Measurements from ENCODE around the gene ABHD17C. TPM values are rescaled to one million over a fixed set of nuclear protein-coding genes. Genes with fewer than 3 reads are reported as not detected.

The ABHD17C gene
- total and polyA plus RNA-seq, 2 donors (not counting 3 experiments of a cell fraction or from before 2014, with no cell fraction given): 5.9 to 10.9 TPM

DNA sequence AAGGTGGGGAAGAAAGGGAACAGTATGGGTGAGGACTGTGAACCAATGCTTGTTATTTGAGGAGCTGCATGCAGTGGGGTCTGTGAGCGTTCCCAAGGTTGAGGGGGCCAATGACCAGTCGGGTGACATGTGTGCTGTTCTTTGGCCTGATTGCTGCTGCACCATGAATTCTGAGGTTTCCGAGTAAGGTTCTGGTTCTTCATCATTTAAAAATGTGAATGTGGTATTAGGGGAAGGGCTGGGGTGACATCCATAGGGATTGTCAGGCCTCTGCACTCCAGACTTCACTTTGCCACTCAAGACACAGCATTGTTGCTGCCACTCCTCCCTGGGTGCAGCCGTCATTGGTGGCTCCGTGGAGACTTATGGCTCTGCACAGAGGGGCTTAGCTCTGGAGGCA lies 32.5 kb downstream of the ABHD17C start:
- no peaks in the 10 kb centered on the region for H3K9me1 ChIP-seq (replicated peaks; ENCODE audit: control insufficient read depth, extremely low read depth, insufficient read depth, low read length)
- H2AFZ ChIP-seq (ENCODE audit: low read depth, low read length): no peak overlapping the region
- H3K36me3 ChIP-seq (ENCODE audit: control insufficient read depth in 2 of 2, extremely low read depth in 1 of 2, insufficient read depth in 2 of 2, low read length in 2 of 2): no peaks in the 10 kb centered on the region
- no peaks in the 10 kb centered on the region for H3K27me3 ChIP-seq (ENCODE audit: control insufficient read depth in 2 of 2, insufficient read depth in 2 of 2, low read length in 2 of 2)
- H3K27ac ChIP-seq (ENCODE audit: insufficient read depth, low read depth, low read length): no peak overlapping the region
- DNase-seq (ENCODE audit: low read depth, low spot score) (no peak), FAIRE-seq (no peak)
- BruUV-seq (replicated peaks): no TSS peak
- POLR2A ChIA-PET: no interaction called here
- no peak overlapping the region for H3K9ac ChIP-seq (replicated peaks; ENCODE audit: extremely low read depth, insufficient read depth, low read length)
- H3K4me3 ChIP-seq (replicated peaks in 1 of 3; ENCODE audit: insufficient read depth in 1 of 3, low read depth in 1 of 3, low read length in 3 of 3): no peak overlapping the region
- H3K79me2 ChIP-seq (ENCODE audit: control insufficient read depth, insufficient read depth, low read length): peaks cover 26% of the 10 kb centered on the region
- dilution Hi-C loops (cut with MboI; ENCODE audit: extremely low pct_ligation_motif_present, low sequenced_read_pairs) (no loop called here), intact Hi-C loops (cut with micrococcal nuclease) (no loop called here)
- TF ChIP-seq GATA2 (IDR thresholded peaks at IDR 0.05; ENCODE audit: insufficient read depth, insufficient read length, low read depth, low read length): no peak
- no peak for TF ChIP-seq POLR2A (IDR thresholded peaks at IDR 0.05; ENCODE audit: low read depth, low read length)
- TF ChIP-seq, protein P1, sequence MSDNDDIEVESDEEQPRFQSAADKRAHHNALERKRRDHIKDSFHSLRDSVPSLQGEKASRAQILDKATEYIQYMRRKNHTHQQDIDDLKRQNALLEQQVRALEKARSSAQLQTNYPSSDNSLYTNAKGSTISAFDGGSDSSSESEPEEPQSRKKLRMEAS (IDR thresholded peaks at IDR 0.05; ENCODE audit: insufficient read depth, insufficient read length): no peak
- TF ChIP-seq JUN (IDR thresholded peaks at IDR 0.05; ENCODE audit: borderline replicate concordance, insufficient read depth, insufficient read length, low read depth): no peak
- no peak for TF ChIP-seq POLR2AphosphoS5 (IDR thresholded peaks at IDR 0.05; ENCODE audit: insufficient read depth, low read depth, low read length)
- no peak for TF ChIP-seq EZH2 (IDR thresholded peaks at IDR 0.05; ENCODE audit: borderline replicate concordance, low read depth, low read length, severe bottlenecking)
- no peak for TF ChIP-seq FOS (IDR thresholded peaks at IDR 0.05; ENCODE audit: borderline replicate concordance, insufficient read depth, low read length)
- TF ChIP-seq, protein P2, sequence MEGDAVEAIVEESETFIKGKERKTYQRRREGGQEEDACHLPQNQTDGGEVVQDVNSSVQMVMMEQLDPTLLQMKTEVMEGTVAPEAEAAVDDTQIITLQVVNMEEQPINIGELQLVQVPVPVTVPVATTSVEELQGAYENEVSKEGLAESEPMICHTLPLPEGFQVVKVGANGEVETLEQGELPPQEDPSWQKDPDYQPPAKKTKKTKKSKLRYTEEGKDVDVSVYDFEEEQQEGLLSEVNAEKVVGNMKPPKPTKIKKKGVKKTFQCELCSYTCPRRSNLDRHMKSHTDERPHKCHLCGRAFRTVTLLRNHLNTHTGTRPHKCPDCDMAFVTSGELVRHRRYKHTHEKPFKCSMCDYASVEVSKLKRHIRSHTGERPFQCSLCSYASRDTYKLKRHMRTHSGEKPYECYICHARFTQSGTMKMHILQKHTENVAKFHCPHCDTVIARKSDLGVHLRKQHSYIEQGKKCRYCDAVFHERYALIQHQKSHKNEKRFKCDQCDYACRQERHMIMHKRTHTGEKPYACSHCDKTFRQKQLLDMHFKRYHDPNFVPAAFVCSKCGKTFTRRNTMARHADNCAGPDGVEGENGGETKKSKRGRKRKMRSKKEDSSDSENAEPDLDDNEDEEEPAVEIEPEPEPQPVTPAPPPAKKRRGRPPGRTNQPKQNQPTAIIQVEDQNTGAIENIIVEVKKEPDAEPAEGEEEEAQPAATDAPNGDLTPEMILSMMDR (IDR thresholded peaks at IDR 0.05; ENCODE audit: extremely low read depth in 1 of 2, insufficient read depth in 1 of 2, low read depth in 1 of 2, low read length in 2 of 2): no peak
- no peak for TF ChIP-seq MYC (IDR thresholded peaks at IDR 0.05; ENCODE audit: low read depth, low read length)
- no peaks in the 10 kb centered on the region for H4K20me1 ChIP-seq (replicated peaks; ENCODE audit: control insufficient read depth, extremely low read depth, insufficient read depth, low read length)
- H3K4me2 ChIP-seq (ENCODE audit: insufficient read depth, low read length): no peak overlapping the region
- CTCF ChIA-PET: interaction anchor here (0.6 kb wide), 1 partner anchor 11 kb away, joined by 3 read pairs; no protein-coding TSS in a partner anchor
- H3K4me1 ChIP-seq (ENCODE audit: control insufficient read depth, extremely low read depth, insufficient read depth, low read length): no peaks in the 10 kb centered on the region
- H3K9me3 ChIP-seq (replicated peaks; ENCODE audit: control insufficient read depth, insufficient read depth, low read length): no peaks in the 10 kb centered on the region

Data from endothelial cell of umbilical vein (primary cell).